Muscle of arm (tissue), 14 donors: ENCODE data around the gene METTL9. TPM values are rescaled to one million over a fixed set of nuclear protein-coding genes. Genes with fewer than 3 reads are reported as not detected.
"Not testable (repeated sequence)": the region's sequence is repeated elsewhere in the genome, so short reads cannot be mapped to it uniquely, and the experiment has no call there.

ENCODE experiments used
- DNase-seq: peaks from one replicate; pipeline ENCODE4 v3.0.0-alpha.2; 2013
- long read RNA-seq, 11 donors: transcript quantifications; one replicate each; lab custom pipeline, GENCODE V29; 2026
- polyA plus RNA-seq, 12 donors: library from polyadenylated mRNA; unstranded; fragments of 120-200 nt; gene quantifications; one replicate each; pipeline ENCODE4 v1.2.1, GENCODE V29; 2013; ENCODE audit not compliant: insufficient read length in 12 of 12

Gene METTL9
- polyA plus RNA-seq = 100 to 1,000 TPM in 8 of 12 donors, 10 to 100 TPM in 3, not detected in 1; 84.0 to 132 (median 111) TPM
- long read RNA-seq, donor 1, full-length matches to known transcripts = 87 of 117 reads
- long read RNA-seq, donor 1, partial matches to known transcripts = 30 of 117 reads
- long read RNA-seq, donor 1, other reads (novel, unspliced or antisense) = 0 of 117 reads
- long read RNA-seq, donor 2, full-length matches to known transcripts = 72 of 82 reads
- long read RNA-seq, donor 2, partial matches to known transcripts = 10 of 82 reads
- long read RNA-seq, donor 2, other reads (novel, unspliced or antisense) = 0 of 82 reads
- long read RNA-seq, donor 3, full-length matches to known transcripts = 38 of 38 reads
- long read RNA-seq, donor 3, partial matches to known transcripts = 0 of 38 reads
- long read RNA-seq, donor 3, other reads (novel, unspliced or antisense) = 0 of 38 reads
- long read RNA-seq, donor 4, full-length matches to known transcripts = 25 of 25 reads
- long read RNA-seq, donor 4, partial matches to known transcripts = 0 of 25 reads
- long read RNA-seq, donor 4, other reads (novel, unspliced or antisense) = 0 of 25 reads
- long read RNA-seq, donor 5, full-length matches to known transcripts = 59 of 64 reads
- long read RNA-seq, donor 5, partial matches to known transcripts = 5 of 64 reads
- long read RNA-seq, donor 5, other reads (novel, unspliced or antisense) = 0 of 64 reads
- long read RNA-seq, donor 6, full-length matches to known transcripts = 28 of 39 reads
- long read RNA-seq, donor 6, partial matches to known transcripts = 11 of 39 reads
- long read RNA-seq, donor 6, other reads (novel, unspliced or antisense) = 0 of 39 reads
- long read RNA-seq, donor 7, full-length matches to known transcripts = 32 of 32 reads
- long read RNA-seq, donor 7, partial matches to known transcripts = 0 of 32 reads
- long read RNA-seq, donor 7, other reads (novel, unspliced or antisense) = 0 of 32 reads
- long read RNA-seq, donor 8, full-length matches to known transcripts = 48 of 54 reads
- long read RNA-seq, donor 8, partial matches to known transcripts = 6 of 54 reads
- long read RNA-seq, donor 8, other reads (novel, unspliced or antisense) = 0 of 54 reads
- long read RNA-seq, donor 9, full-length matches to known transcripts = 32 of 32 reads
- long read RNA-seq, donor 9, partial matches to known transcripts = 0 of 32 reads
- long read RNA-seq, donor 9, other reads (novel, unspliced or antisense) = 0 of 32 reads
- long read RNA-seq, donor 10, full-length matches to known transcripts = 37 of 43 reads
- long read RNA-seq, donor 10, partial matches to known transcripts = 6 of 43 reads
- long read RNA-seq, donor 10, other reads (novel, unspliced or antisense) = 0 of 43 reads
- long read RNA-seq, donor 11, full-length matches to known transcripts = 60 of 76 reads
- long read RNA-seq, donor 11, partial matches to known transcripts = 16 of 76 reads
- long read RNA-seq, donor 11, other reads (novel, unspliced or antisense) = 0 of 76 reads

DNA sequence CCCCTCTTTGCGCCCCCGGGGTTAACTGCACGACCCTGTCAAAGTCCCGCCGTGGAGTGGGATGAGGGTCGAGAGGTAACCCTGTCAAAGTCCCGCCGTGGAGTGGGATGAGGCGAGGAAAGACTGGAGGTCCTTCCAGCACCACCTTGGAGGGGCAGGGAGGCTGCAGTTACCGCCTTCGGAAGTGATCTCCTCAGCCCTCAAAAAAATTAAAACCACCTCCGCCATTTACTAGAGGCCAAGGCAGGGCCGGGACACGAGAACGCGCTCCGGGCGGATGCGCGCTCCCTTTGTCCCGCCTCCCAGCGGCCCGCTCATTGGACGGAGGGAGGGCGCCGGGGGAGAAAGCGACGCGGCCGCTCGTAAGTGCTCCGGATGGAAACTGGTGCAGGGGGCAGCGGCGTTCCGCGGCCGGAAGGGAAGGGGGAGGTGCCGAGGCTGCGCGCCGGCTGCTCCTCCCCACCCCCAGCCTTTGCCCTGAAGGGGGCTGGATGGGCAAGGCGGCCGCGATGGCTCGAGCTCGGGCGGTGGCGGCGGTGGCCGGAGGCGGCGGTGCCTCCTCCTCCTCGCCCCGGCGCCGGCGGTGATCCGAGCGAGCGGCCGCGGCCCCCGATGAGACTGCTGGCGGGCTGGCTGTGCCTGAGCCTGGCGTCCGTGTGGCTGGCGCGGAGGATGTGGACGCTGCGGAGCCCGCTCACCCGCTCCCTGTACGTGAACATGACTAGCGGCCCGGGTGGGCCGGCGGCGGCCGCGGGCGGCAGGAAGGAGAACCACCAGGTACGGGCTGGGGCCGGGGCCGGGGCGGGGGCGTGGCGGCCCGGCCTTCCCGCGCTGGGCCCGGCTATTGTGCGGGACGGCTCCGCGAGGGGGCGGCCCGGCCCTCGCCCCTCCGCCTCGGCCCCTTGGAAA lies at the start of gene METTL9:
TSS of gene METTL9 (plus strand) at position 456 of the 909 bp plus-strand sequence. CDS start at position 613, 157 bp downstream.
- peak; percentile 97 for DNase-seq

DNA sequence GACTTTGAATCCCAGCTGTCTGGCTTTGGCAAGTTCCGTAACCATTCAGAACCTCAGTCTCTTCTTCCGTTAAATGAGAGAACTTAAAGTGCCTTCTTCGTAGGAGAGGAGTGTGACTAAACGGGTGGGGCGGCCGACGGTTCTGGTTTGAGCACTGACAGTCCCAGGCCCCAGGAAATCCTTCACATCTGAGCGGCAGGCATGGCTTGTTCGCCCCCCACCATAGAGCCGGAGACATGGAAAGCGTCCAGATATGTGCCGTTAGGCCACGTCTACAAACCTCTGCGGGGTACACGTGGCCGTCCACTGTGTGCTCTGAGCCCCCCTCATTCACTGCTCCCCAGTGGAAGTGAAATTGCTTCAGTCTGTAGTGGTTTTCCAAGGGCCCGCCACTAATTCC lies 49.4 kb upstream of the METTL9 start:
- DNase-seq = not testable (repeated sequence)

GRCh38 chr16:21550435-21550834 lies 48.9 kb upstream of the METTL9 start:
- not testable (repeated sequence) for DNase-seq

DNA sequence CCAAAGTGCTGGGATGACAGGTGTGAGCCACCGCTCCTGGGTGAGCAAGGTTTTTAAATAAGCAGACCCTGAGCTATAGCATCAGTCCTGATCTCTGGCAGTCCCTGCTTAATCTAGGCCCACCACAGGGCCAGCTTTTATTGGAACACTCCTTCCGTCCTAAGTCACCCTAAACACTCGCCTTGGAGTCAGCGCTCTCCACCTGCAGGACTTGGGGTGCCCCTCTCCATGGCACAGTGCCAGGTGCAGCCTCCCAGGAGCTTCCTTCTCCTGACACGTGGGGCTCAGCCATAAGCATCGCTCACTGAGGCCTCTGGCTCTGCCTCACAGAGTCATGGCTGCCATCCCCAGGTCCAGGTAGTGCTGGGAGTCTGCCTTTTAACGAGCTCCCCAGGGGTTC lies 48.3 kb upstream of the METTL9 start:
- DNase-seq = not testable (repeated sequence)

DNA sequence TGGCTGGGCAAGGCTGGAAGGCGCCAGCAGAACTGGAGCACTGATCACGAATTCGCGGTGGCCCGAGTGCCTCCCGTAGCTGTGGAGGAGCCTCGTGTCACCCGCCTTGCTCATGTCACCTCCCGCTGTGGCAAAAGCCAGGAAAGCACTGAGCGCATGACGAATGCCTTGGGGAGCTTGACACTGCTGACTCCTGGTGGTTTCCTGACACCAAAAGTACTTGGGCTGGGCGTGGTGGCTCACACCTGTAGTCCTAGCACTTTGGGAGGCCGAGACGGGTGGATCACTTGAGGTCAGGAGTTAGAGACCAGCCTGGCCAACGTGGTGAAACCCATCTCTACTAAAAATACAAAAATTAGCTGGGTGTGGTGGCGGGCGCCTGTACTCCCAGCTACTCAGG lies 47.8 kb upstream of the METTL9 start:
- not testable (repeated sequence) for DNase-seq

GRCh38 chr16:21553481-21554296 lies 45.7 kb upstream of the METTL9 start:
- DNase-seq = not testable (repeated sequence)

DNA sequence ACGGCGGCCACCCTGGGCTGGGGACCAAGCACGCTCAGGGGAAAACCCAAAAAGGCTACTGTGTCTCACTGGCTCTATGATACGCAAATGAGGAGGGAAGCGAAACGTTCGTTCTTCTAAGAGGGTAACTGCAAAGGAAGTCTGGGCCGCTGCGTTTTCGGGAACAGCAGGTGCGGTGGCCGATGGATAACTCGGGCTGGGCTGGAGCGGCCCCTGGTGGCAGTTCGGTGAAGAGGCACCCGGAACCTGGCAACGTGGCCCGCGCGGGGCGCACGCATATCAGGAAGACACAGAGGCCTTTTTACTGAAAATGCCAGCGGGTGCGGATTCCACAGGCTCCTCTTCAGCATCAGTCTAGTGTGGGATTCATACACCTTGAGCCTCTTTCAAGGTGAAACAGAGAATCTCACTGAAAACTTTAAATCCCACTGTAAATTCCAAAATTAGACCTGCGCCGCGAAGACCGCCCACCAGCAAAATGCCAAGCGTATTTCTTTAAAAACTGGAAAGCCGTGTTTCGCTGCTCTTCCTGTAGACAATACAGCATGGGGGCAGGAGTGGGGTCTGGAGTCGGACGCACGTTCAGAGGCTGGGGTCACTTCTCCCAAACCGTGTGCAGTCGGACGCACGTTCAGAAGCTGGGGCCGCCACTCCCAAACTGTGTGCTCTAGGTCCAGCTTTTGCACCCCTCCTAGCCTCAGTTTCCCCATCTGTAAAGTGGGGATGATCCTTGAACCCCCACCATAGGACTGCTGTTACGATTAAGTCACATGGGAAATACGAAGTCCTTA lies 44.4 kb upstream of the METTL9 start:
- peak; percentile 86 for DNase-seq

GRCh38 chr16:21555621-21556020 lies 43.8 kb upstream of the METTL9 start:
- not testable (repeated sequence) for DNase-seq

DNA sequence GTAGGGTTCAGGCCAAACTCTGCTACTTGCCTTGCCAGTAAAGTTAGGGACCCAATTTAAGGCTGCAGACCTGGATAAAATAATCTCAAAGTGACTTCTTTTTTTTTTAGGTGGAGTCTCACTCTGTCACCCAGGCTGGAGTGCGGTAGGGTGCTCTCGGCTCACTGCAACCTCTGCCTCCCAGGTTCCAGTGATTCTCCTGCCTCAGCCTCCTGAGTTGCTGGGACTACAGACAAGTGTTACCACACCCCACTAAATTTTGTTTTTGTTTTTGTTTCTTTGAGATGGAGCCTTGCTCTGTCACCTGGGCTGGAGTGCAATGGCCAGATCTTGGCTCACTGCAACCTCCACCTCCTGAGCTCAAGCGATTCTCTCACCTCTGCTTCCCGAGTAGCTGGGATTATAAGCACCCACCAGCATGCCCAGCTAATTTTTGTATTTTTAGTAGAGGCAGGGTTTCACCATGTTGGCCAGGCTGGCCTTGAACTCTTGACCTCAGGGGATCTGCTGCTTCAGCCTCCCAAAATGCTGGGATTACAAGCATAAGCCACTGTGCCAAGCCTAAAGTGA lies 43.3 kb upstream of the METTL9 start:
- not testable (repeated sequence) for DNase-seq

DNA sequence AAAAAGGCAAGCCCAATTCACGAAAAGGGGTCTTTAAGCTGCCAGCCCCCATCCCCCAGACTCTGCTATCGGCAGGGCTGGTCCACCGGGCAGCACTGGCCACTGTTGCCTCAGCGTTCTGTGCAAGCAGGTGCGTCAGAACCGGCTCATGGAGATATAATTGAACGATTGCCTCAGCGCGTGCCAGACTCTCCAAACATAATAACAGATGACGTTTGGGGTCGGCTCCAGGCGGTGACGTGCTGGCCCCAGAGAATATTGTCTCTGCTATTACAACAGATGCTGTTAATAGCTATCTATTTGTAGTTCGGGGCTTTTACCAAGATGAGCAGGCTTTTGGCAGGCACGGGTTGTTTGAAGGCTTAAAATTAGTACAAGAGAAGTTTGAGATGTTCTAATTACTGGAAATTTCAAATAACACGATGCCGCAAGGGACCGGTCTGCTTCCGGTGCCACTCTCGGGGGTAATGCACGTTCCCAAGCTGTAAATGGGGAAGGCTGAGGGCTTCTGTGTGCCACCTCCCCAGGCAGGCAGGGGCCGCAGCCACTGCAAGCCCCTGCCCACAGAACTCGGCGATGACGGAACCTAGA lies 42.6 kb upstream of the METTL9 start:
- DNase-seq = peak; percentile 41

GRCh38 chr16:21560462-21560861 lies 38.9 kb upstream of the METTL9 start:
- DNase-seq = no peak

GRCh38 chr16:21563676-21564075 lies 35.7 kb upstream of the METTL9 start:
- DNase-seq = no peak

DNA sequence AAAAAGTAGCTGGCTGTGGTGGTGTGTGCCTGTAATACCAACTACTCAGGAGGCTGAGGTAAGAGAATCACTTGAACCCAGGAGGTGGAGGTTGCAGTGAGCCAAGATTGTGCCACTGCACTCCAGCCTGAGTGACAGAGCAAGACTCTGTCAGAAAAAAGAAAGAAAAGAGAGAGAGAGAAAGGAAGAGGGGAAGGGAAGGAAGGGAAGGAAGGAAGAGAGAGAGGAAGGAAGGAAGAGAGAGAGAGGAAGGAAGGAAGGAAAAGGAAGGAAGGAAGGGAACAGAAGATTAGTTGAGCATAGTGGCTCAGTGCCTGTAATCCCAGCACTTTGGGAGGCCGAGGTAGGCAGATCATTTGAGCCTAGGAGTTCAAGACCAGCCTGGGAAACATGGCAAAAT lies 35.0 kb upstream of the METTL9 start:
- not testable (repeated sequence) for DNase-seq

- DNase-seq = no peak
These were observed 33.9 kb upstream of the METTL9 start for GRCh38 chr16:21565507-21565860.

DNA sequence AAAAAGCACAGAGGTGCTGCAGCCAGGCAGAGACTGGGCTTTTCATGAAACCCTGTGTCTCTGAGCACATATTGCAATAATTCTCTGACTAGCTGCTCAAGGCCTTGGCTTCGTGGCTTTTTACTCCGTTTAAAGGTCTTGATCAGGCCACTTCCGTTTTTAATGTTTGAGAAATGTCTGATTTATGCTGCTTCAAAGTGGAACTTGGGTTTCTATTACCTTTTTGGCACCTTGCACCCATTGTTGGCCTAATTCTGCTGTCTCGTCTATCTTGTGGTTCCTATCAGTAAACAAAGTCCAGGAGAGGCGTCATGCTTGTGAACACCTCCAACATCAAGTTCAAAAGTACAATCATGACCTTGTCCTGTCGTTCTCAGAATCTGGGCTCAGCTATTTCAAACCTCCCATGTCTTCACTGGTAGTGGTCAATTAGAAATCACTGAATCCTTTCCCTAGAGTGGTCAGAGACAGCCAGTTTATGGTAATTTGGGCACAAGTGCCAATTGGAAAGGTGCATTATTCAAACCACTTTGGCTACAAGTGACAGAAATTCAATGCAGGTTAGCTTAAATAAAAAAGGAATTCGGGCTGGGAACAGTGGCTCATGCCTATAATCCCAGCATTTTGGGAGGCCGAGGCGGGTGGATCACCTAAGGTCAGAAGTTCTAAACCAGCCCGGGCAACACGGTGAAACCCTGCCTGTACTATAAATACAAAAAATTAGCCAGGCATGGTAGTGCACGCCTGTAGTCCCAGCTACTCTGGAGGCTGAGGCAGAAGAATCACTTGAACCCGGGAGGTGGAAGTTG lies 33.3 kb upstream of the METTL9 start:
- DNase-seq = no peak

GRCh38 chr16:21566891-21567414 lies 32.4 kb upstream of the METTL9 start:
- DNase-seq = no peak
